NOMO-1 treated with DMSO at 0.1 percent for 48 hours (cell line): ENCODE results near the gene SNX7.

Experiments used
- DNase-seq: peaks from one replicate; lab custom pipeline; 2025; ENCODE audit not compliant: unreplicated experiment; lab: John Stamatoyannopoulos, UW

SNX7 gene

GRCh38 chr1:98661544-98662355 lies at the start of gene SNX7:
SNX7 (plus strand) TSS chr1:98661721; CDS start chr1:98661732, 11 bp downstream.
- peak; percentile 13 for DNase-seq

GRCh38 chr1:98637316-98637715 lies 24.2 kb upstream of the SNX7 start:
- no peak for DNase-seq

- no peak for DNase-seq
Observed at GRCh38 chr1:98638185-98638584, 23.3 kb upstream of the SNX7 start.

GRCh38 chr1:98644510-98644909 lies 17.0 kb upstream of the SNX7 start:
- no peak for DNase-seq

GRCh38 chr1:98651116-98651632 lies 10.3 kb upstream of the SNX7 start:
- no peak for DNase-seq

- DNase-seq = no peak
Observed at GRCh38 chr1:98653123-98653522, 8.4 kb upstream of the SNX7 start.

- DNase-seq = no peak
Observed at GRCh38 chr1:98659879-98660278, 1.6 kb upstream of the SNX7 start.

GRCh38 chr1:98660940-98661543 lies 479 bp upstream of the SNX7 start:
- DNase-seq = no peak

- DNase-seq = no peak
Observed at GRCh38 chr1:98662356-98662670, 792 bp downstream of the SNX7 start.

- no peak for DNase-seq
Observed at GRCh38 chr1:98668733-98669132, 7.2 kb downstream of the SNX7 start.

- no peak for DNase-seq
Observed at GRCh38 chr1:98669355-98670296, 8.1 kb downstream of the SNX7 start.

- DNase-seq = no peak
Observed at GRCh38 chr1:98672189-98672588, 10.7 kb downstream of the SNX7 start.

GRCh38 chr1:98674075-98674781 lies 12.7 kb downstream of the SNX7 start:
- no peak for DNase-seq

GRCh38 chr1:98675282-98675681 lies 13.8 kb downstream of the SNX7 start:
- no peak for DNase-seq

GRCh38 chr1:98677288-98677687 lies 15.8 kb downstream of the SNX7 start:
- DNase-seq = no peak

GRCh38 chr1:98681812-98682211 lies 20.3 kb downstream of the SNX7 start:
- no peak for DNase-seq

GRCh38 chr1:98688110-98688739 lies 26.7 kb downstream of the SNX7 start:
- DNase-seq = no peak

- DNase-seq = no peak
Observed at GRCh38 chr1:98690576-98690975, 29.1 kb downstream of the SNX7 start.

GRCh38 chr1:98692482-98692881 lies 31.0 kb downstream of the SNX7 start:
- DNase-seq = no peak

GRCh38 chr1:98693385-98693784 lies 31.9 kb downstream of the SNX7 start:
- no peak for DNase-seq
